NOMO-1 (cell line): ENCODE data around the gene ARHGAP15.

Experiments used
- DNase-seq, 2 experiments: peaks; one replicate each; lab custom pipeline; 2025; ENCODE audit not compliant: unreplicated experiment in 2 of 2; lab: John Stamatoyannopoulos, UW

ARHGAP15 gene

DNA sequence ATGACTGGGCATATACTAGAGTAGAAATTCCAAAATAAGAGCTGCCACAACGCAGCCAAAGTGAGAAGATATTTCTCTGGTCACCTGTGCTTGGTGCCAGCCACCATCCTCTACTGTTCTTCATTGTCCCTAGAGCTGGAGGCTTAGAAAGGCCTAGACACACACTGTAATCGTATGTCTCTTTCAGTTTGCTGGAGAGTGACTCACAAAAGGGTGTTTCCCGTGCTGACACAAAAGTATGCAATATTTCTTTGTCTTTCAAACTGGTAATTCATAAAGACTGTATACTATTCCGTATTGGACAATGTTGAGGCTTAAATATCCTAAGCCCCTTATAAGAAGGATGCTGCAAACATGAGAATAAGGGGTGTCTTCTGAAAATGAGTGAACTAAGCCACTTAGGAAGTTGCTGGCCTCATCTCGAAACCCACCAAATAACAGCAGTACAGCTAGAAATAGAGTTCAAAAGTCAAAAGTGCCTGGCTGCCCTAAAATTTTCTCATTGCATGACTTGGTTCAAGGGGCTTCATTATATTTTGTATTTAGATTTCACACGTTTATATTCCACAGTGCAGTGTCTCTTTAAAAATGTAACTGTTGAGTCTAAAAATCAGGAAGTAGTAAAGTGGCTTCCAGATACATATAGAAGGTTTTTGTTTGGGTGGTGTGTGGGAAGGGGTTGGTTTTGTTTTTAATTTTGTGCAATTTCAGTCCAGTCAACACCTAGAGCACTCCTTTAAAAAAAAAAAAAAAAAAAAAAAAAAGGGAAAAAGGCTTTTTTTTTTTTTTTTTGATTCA is 601.1 kb downstream of the ARHGAP15 start:
- peak; percentile 27 to 58 for DNase-seq

GRCh38 chr2:143730953-143731260 is 601.7 kb downstream of the ARHGAP15 start:
- no peak for DNase-seq

DNA sequence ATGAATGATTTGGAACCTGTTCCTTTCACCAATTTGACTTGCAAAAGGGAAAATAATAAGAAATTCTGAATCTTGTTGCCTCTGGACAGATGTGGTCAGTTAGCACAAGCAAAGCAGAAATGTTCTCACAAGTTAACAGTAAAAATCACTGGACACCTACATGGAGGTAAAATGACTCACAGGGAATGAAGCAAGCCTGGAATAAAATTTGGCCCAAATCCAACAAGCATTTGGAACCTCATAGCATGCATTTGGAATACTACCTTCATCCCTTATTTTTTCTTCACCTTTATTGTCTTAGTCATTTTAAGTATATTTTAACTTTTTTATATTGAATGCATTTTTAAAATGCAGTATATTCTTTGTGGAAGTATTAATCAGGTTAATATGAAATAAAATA is 602.9 kb downstream of the ARHGAP15 start:
- no peak for DNase-seq

DNA sequence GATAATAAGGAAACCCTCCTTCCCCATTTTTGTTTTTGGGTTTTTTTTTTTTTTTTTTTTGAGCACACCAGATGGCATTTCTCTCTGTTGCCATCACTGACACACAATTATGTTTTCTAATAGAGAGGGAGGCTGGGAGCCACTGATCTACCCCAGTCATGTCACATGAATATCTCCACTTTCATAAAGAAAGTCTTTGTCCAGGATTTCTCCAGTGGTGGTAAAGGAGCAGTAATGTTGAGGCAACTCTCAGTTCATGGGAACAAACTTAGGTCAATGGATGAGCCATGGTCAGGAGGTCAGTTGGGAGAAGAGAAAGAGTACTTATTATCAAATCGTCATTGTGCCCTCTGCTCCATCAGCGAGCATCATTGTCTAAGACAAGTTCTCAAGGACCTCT is 603.7 kb downstream of the ARHGAP15 start:
- DNase-seq: no peak

- no peak for DNase-seq
Observed at GRCh38 chr2:143734507-143734906, 605.3 kb downstream of the ARHGAP15 start.

GRCh38 chr2:143736904-143737303 is 607.7 kb downstream of the ARHGAP15 start:
- no peak for DNase-seq

- DNase-seq: no peak
Observed at GRCh38 chr2:143740431-143740830, 611.2 kb downstream of the ARHGAP15 start.

DNA sequence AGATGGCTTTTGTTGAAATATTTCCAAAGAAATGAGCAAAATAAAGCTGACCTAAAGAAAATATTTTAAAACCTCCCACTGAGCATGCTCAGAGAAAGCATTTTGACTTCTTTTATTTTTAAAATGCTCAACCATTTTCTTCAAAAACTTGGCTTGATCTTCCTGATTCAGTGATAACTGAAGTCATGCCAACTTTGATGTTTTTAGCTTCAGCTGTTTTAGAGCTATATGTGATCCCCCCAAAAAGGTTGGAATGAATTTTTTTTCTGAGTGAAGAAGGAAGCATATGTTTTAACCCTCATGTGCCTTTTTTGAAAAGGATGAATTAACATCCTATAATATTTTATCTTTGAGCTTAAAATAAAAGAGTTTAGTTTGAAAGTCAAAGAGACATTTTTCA is 612.0 kb downstream of the ARHGAP15 start:
- no peak for DNase-seq

DNA sequence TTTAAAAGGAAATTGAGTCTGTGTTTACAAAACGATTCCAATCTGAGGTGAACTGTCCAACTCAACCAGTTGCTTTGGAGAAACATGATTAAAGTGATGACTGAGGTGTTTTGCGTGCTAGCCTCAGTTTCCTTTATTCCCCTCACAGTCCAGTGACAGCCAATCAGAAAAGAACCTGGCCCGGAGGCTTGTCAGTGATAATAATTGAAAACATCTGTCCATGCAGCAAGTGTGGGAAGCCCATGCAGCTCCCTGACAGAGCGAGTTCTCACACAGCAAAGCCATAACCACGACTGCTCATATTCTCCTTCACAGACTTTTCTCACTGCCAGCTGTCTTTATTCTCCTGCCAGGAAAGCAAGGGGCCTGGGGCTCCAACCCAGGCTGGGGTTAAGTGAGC is 613.4 kb downstream of the ARHGAP15 start:
- DNase-seq: no peak

DNA sequence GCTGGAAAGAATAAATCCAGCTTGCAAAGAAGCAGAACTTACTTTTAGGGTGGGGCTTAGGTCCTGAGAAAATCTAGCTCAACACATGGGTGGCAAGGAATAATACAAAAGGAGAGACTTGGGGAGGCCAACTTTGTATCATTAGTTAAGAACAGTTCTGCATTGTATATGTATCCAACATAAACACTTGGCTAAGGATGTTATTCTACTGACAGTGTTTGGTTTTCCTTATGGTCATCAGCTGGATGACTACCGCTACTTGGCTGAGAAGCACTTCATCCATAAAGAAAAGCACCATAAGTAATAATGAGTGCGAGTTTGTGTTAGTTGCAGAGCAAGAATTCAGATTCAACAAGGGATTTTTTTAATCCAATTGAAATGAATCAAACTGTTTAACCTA is 614.9 kb downstream of the ARHGAP15 start:
- DNase-seq: no peak

DNA sequence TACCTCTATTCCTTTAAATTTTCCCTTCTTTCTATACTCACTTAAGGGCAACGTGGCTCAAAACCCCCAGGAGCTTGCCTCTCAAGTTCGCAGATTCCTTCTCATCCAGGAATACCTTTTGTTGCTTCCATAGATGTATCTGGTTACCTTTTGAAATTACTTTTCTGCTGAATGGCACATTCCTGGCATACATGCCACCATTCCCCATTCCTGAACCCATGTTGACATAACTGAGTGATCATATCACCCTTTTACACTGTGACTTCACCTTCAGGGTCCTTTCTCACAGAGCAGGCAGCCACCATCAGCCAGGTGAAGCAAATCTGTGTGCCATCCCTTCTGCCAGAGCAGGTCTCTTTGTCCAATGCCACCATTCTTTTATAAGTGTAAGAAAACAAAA is 615.8 kb downstream of the ARHGAP15 start:
- DNase-seq: no peak

DNA sequence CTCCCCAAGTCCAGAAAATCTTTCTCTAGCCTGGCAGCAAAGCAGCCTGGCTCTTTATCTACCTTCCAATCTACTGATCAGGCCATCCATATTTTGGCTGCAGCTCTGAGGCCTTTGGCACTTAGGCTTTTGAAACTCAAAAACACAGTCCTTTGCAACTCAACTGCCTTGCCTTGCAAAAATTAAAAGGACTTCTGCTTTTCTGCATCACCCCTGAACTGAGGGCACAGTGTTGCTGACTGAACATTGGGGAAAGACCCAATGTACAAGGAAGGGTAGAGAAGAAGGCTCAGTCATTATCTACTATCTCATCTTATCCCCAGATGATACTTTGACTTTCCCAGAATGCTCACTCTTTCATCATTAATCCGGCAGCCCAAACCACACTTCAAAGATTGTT is 625.5 kb downstream of the ARHGAP15 start:
- DNase-seq: no peak

GRCh38 chr2:143758629-143759330 is 629.6 kb downstream of the ARHGAP15 start:
- DNase-seq: no peak

- no peak for DNase-seq
Observed at GRCh38 chr2:143759455-143759854, 630.2 kb downstream of the ARHGAP15 start.

DNA sequence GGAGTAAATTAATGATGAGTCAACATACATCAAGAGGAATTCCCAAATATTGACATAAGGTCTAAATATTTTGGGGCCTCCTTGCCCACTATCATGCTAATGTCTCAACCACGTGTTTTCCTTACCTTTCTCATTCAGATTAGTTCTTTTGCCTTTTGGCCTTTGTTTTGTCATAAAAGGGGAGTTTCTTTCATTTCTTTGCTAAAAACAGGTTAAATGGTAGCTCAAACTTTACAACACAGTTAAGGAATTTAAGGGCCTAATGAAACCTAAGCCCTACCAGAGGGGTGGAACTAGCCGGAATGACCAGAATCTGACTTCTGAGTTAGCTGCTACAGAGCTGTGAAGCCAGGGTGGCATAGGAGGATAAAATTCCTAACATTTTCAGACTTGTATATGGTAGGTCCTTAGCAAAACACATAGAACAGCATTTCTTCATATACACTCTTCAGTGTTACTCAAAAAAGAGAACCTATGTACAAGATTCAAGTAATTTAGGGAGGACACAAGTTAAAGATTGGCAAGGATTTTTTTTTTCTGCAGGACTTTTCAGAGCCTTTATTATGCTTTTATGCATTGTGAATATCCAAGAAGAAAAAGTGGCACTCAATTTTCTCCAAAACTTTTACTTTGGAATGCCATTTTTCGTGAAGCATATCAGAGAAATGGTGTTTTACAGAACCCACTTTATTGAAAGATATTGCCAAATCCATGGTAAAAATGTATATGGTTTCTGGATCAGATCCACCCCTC is 633.1 kb downstream of the ARHGAP15 start:
- no peak for DNase-seq

DNA sequence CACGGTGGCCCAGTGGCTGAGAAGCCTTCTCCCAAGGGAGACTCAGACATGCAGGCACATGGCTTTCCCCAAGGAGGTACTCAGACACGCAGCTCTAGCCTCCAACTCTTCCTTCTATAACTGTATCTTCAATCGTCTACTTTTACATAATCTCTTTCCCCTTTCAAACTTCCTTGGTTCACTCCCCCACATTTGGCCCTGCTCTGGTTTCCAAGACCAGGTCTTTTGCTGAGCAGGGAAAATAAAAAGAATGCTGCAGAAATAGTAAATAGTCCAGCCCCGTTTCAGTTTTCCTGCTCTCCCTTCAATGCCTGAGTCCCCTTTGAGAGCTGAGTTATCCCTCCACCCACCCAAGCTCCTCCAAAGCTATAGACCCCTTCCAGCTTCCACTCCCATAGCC is 635.0 kb downstream of the ARHGAP15 start:
- no peak for DNase-seq

GRCh38 chr2:143764706-143765105 is 635.5 kb downstream of the ARHGAP15 start:
- no peak for DNase-seq

GRCh38 chr2:143768991-143769390 is 639.8 kb downstream of the ARHGAP15 start:
- DNase-seq: no peak

DNA sequence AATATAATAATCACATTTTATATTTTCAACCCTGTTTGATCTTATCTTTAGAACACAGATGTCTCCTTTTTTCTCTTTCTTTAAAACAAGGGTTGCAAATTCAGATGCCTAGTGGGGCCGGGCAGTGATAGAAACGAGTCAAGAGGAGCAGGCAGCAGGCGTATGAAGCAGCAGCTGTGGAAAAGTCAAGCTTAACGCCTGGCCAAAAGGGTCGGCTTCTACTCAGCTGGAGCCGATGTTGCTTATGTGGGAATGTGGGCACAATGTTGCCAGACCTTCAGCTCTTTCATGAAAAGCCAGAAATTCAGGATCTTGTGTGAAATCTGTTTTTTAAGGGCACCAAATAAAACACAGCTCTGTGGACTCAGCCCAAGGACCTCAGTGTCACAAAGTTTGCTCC is 642.7 kb downstream of the ARHGAP15 start:
- DNase-seq: no peak

GRCh38 chr2:143776526-143777297 is 647.5 kb downstream of the ARHGAP15 start:
- no peak for DNase-seq

DNA sequence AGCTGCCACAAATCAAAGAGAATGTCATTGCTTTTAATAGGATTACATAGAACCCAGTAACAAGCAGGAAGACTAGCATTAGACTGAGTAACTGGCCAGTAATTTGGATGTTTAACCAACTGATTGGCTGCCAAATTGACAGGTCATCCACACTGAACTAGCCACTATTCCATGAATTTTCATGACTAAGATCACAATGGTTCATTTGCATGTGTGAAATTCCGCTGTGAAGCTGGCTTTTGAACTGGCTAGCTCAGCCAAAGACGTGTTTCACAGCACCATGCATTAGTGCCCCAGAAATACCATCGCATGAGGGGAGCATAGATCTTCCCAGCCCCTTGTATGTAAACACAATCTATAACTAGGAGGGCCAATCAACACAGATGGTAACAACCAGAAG is 649.8 kb downstream of the ARHGAP15 start:
- no peak for DNase-seq
